HepG2 (cell line): ENCODE data around the gene ZNF84. TPM values are rescaled to one million over a fixed set of nuclear protein-coding genes. Genes with fewer than 3 reads are reported as not detected.

ENCODE experiments used
- FOXA3 ChIP-seq: IDR thresholded peaks from 2 replicates; pipeline ENCODE4 v1.6.1; 2016; ENCODE audit warnings: missing genetic modification reagents, missing compliant biosample characterization
- FOXM1 ChIP-seq: sonication (generic); formaldehyde crosslinking; IDR thresholded peaks from 2 replicates; pipeline ENCODE4 v1.5.0; 2020; ENCODE audit warnings: missing genetic modification reagents
- KDM3A ChIP-seq: IDR thresholded peaks from 2 replicates; pipeline ENCODE4 v1.6.1; 2018; ENCODE audit warnings: low read depth, missing compliant biosample characterization
- MXI1 ChIP-seq: IDR thresholded peaks from 3 replicates; pipeline ENCODE4 v1.6.1; 2012; ENCODE audit warnings: low read depth, low read length, inconsistent platforms, borderline replicate concordance
- NR2F6 ChIP-seq, 2 experiments: IDR thresholded peaks; 2 replicates each; pipeline ENCODE4 v1.6.1; 2016; ENCODE audit warnings: antibody characterized with exemption in 1 of 2, mild to moderate bottlenecking in 1 of 2
- ONECUT2 ChIP-seq: sonication (generic); formaldehyde crosslinking; IDR thresholded peaks from 2 replicates; pipeline ENCODE4 v1.4.0; 2020; ENCODE audit warnings: missing genetic modification reagents
- PHF5A ChIP-seq: IDR thresholded peaks from one replicate; pipeline ENCODE4 v1.6.1; 2018; ENCODE audit warnings: low read depth, missing genetic modification reagents; ENCODE audit not compliant: unreplicated experiment
- RNF2 ChIP-seq: fragments of 450-650 bp; conservative IDR thresholded peaks from 2 replicates; pipeline ENCODE4 v1.6.1; 2016; ENCODE audit warnings: low read depth
- STAG1 ChIP-seq: sonication (generic); formaldehyde crosslinking; IDR thresholded peaks from 2 replicates; pipeline ENCODE4 v1.4.0; 2020; ENCODE audit warnings: missing genetic modification reagents
- TARDBP ChIP-seq: sonication (generic); formaldehyde crosslinking; IDR thresholded peaks from 2 replicates; pipeline ENCODE4 v1.8.0; 2022; ENCODE audit warnings: mild to moderate bottlenecking, missing genetic modification reagents
- TBP ChIP-seq: sonication (generic); formaldehyde crosslinking; IDR thresholded peaks from 2 replicates; pipeline ENCODE4 v1.5.0; 2020; ENCODE audit warnings: missing genetic modification reagents
- YY1 ChIP-seq: IDR thresholded peaks from 2 replicates; pipeline ENCODE4 v1.6.1; 2011; ENCODE audit warnings: low read length, low read depth, moderate library complexity, mild to moderate bottlenecking; ENCODE audit not compliant: insufficient read depth, insufficient replicate concordance
- ZFP1 ChIP-seq: IDR thresholded peaks from 2 replicates; pipeline ENCODE4 v1.6.1; 2016
- ZNF274 ChIP-seq: sonication (generic); formaldehyde crosslinking; IDR thresholded peaks from 2 replicates; pipeline ENCODE4 v1.5.1; 2020; ENCODE audit warnings: mild to moderate bottlenecking, missing genetic modification reagents
- ZNF496 ChIP-seq: sonication (generic); formaldehyde crosslinking; IDR thresholded peaks from 2 replicates; pipeline ENCODE4 v1.8.1; 2023; ENCODE audit warnings: mild to moderate bottlenecking, moderate library complexity, missing genetic modification reagents; ENCODE audit not compliant: insufficient replicate concordance
- ZNF629 ChIP-seq: sonication (generic); formaldehyde crosslinking; conservative IDR thresholded peaks from 2 replicates; pipeline ENCODE4 v1.5.0; 2020; ENCODE audit warnings: missing genetic modification reagents
- ZNF747 ChIP-seq: sonication (generic); formaldehyde crosslinking; IDR thresholded peaks from 2 replicates; pipeline ENCODE4 v1.8.1; 2023; ENCODE audit warnings: missing genetic modification reagents, mild to moderate bottlenecking, borderline replicate concordance
- polyA plus RNA-seq, 8 experiments: library from polyadenylated mRNA; depleted of rRNA in 3 of 8; stranded (reverse) in 7 of 8; unstranded in 1 of 8; fragments of >200 nt; fragmentation: Illumina TruSeq in 4 of 8; extraction: Trizol in 4 of 8; gene quantifications; 2 replicates each; pipeline versions ENCODE4 v1.2.1 to v1.2.3, GENCODE V29; 2011 to 2016; ENCODE audit warnings: low read depth in 4 of 8, missing spikeins in 1 of 8, mixed read lengths in 1 of 8; ENCODE audit not compliant: insufficient read depth in 1 of 8
- total RNA-seq, 5 experiments: library from RNA; depleted of rRNA; stranded (reverse); fragments of >200 nt; fragmentation: Illumina TruSeq; extraction: Trizol; gene quantifications; 2 replicates each; pipeline ENCODE4 v1.2.3, GENCODE V29; 2016; ENCODE audit warnings: low read depth in 1 of 5
- TF ChIP-seq, protein P1 (sequence below), 2 experiments: sonication (generic) in 1 of 2; formaldehyde crosslinking in 1 of 2; IDR thresholded peaks; 2 replicates each; pipeline versions ENCODE4 v1.6.1 to v1.9.0; 2014 to 2022; ENCODE audit warnings: antibody characterized with exemption in 1 of 2, borderline replicate concordance in 1 of 2, inconsistent platforms in 1 of 2, low read depth in 1 of 2, missing genetic modification reagents in 1 of 2
- TF ChIP-seq, protein P2 (sequence below): sonication (generic); formaldehyde crosslinking; IDR thresholded peaks from 2 replicates; pipeline ENCODE4 v1.5.1; 2020; ENCODE audit warnings: mild to moderate bottlenecking, missing genetic modification reagents, moderate library complexity

ZNF84 gene
- total and polyA plus RNA-seq, 2 of the 13 experiments (the other 11 are each of a cell fraction or from before 2014, with no cell fraction given), result 15.5 to 21.8 TPM

DNA sequence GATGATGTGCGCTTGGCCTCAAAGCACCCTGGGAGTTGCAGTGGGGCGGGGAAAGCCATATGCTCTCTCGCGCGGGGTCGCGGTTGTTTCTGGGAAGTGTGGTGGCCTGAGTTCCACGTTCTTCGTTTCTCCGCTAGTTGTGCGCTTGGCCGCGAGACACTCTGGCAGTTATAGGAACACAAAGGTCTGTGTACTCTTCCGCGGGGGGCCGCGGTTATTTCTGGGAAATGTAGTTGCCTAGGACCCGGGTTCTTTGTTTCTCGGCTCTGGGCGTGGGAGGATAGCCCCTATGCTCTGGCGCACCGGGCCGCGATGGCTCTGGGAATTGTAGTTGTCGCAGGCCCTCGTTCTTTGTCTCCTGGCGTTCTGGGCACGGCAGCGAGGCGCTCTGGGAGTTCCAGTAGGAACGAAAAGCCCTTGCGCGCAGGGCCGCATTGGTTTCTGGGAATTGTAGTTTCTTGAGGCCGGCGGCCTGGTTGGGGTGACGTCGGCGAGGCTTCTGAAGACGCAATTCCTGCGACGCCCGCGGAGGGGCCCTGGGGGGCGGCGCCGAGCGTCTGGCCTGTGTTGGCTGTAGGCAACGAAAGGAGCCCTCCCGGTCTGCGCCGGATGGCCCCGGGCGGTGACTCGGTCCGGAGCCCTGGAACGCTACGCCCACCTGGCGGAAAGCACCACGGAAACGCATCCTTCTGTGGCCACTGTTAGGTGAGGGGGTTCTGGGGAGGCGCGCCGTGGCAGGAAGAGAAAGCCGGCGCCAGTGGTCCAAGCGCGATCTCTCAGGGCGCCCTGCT lies 43.3 kb downstream of the ZNF84 start, which contains the start of gene ZNF140 (continued):
- TF ChIP-seq, protein P1, sequence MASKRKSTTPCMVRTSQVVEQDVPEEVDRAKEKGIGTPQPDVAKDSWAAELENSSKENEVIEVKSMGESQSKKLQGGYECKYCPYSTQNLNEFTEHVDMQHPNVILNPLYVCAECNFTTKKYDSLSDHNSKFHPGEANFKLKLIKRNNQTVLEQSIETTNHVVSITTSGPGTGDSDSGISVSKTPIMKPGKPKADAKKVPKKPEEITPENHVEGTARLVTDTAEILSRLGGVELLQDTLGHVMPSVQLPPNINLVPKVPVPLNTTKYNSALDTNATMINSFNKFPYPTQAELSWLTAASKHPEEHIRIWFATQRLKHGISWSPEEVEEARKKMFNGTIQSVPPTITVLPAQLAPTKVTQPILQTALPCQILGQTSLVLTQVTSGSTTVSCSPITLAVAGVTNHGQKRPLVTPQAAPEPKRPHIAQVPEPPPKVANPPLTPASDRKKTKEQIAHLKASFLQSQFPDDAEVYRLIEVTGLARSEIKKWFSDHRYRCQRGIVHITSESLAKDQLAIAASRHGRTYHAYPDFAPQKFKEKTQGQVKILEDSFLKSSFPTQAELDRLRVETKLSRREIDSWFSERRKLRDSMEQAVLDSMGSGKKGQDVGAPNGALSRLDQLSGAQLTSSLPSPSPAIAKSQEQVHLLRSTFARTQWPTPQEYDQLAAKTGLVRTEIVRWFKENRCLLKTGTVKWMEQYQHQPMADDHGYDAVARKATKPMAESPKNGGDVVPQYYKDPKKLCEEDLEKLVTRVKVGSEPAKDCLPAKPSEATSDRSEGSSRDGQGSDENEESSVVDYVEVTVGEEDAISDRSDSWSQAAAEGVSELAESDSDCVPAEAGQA (IDR thresholded peaks at IDR 0.05; ENCODE audit: low read depth), result peak; percentile 82
- TF ChIP-seq, protein P1 (CRISPR knock-in tag; IDR thresholded peaks at IDR 0.05; ENCODE audit: borderline replicate concordance), result peak; percentile 22; the same call in 1 of the 2 replicates
- TF ChIP-seq TBP (CRISPR knock-in tag) (peak; percentile 36; the same call in 1 of the 2 replicates), PHF5A (CRISPR knock-in tag) (no peak), MXI1 (peak; percentile 64), ONECUT2 (CRISPR knock-in tag) (no peak), TARDBP (peak; percentile 51; the same call in 1 of the 2 replicates), ZNF629 (CRISPR knock-in tag) (no peak), ZFP1 (CRISPR knock-in tag) (peak; percentile 61), STAG1 (CRISPR knock-in tag) (peak; percentile 32), ZNF496 (CRISPR knock-in tag) (no peak), ZNF274 (CRISPR knock-in tag) (peak; percentile 87; the same call in 1 of the 2 replicates), YY1 (no peak), ZNF747 (CRISPR knock-in tag) (no peak), RNF2 (peak; percentile 65), KDM3A (CRISPR knock-in tag) (no peak; the same call in 1 of the 2 replicates), NR2F6 (IDR thresholded peaks at IDR 0.05) (no peak), NR2F6 (CRISPR knock-in tag; IDR thresholded peaks at IDR 0.05) (no peak), FOXM1 (CRISPR knock-in tag) (no peak), FOXA3 (CRISPR knock-in tag) (no peak; the same call in 1 of the 2 replicates)
- TF ChIP-seq, protein P2, sequence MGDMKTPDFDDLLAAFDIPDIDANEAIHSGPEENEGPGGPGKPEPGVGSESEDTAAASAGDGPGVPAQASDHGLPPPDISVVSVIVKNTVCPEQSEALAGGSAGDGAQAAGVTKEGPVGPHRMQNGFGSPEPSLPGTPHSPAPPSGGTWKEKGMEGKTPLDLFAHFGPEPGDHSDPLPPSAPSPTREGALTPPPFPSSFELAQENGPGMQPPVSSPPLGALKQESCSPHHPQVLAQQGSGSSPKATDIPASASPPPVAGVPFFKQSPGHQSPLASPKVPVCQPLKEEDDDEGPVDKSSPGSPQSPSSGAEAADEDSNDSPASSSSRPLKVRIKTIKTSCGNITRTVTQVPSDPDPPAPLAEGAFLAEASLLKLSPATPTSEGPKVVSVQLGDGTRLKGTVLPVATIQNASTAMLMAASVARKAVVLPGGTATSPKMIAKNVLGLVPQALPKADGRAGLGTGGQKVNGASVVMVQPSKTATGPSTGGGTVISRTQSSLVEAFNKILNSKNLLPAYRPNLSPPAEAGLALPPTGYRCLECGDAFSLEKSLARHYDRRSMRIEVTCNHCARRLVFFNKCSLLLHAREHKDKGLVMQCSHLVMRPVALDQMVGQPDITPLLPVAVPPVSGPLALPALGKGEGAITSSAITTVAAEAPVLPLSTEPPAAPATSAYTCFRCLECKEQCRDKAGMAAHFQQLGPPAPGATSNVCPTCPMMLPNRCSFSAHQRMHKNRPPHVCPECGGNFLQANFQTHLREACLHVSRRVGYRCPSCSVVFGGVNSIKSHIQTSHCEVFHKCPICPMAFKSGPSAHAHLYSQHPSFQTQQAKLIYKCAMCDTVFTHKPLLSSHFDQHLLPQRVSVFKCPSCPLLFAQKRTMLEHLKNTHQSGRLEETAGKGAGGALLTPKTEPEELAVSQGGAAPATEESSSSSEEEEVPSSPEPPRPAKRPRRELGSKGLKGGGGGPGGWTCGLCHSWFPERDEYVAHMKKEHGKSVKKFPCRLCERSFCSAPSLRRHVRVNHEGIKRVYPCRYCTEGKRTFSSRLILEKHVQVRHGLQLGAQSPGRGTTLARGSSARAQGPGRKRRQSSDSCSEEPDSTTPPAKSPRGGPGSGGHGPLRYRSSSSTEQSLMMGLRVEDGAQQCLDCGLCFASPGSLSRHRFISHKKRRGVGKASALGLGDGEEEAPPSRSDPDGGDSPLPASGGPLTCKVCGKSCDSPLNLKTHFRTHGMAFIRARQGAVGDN (CRISPR knock-in tag), result peak; percentile 82
